HEK293 (cell line): ENCODE results near the gene TENT4A.
"Not testable (repeated sequence)": the region's sequence is repeated elsewhere in the genome, so short reads cannot be mapped to it uniquely, and the experiment has no call there.

Source experiments
- OVOL3 ChIP-seq: fragments of 450-650 bp; formaldehyde crosslinking; IDR thresholded peaks from 2 replicates; pipeline ENCODE4 v1.5.1; 2016; ENCODE audit warnings: missing biosample characterization, missing genetic modification characterization
- ZNF558 ChIP-seq: fragments of 450-650 bp; formaldehyde crosslinking; IDR thresholded peaks from 2 replicates; pipeline ENCODE4 v1.5.1; 2016; ENCODE audit warnings: missing biosample characterization, missing genetic modification characterization

DNA sequence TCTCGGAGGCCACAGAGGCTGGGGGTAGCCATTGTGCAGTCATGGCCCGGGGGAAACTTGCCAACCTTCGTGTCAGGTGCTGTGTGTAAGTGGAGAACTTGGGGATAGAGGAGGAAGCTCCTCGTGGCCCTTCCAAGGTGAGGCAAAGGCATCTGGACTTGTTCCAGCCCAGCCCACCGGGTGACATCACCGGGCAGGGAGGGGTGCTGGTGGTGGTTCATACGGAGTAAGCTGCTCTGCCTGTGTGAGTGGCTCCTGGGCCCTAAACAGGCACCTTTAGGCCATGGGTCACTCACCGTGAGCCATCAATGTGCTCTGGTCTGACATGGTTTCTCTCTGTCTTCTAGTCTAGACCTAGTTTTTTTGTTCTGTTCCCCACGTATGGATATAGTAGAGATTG, 44.5 kb upstream of the TENT4A start:
- not testable (repeated sequence) for TF ChIP-seq OVOL3; ZNF558 (tag by site-specific recombination)
